CD4-positive, alpha-beta T cell (primary cell): ENCODE data around the gene ARG1. TPM values are rescaled to one million over a fixed set of nuclear protein-coding genes. Genes with fewer than 3 reads are reported as not detected.

Experiments used
- ATAC-seq: fragments of 200-7000 bp; cut with Tn5 transposase; one replicate; pipeline ENCODE4 v1.10.0; 2022; ENCODE audit warnings: mild to moderate bottlenecking; ENCODE audit not compliant: poor library complexity
- CTCF ChIA-PET: fragments of 350-600 bp; sonication (Branson Sonifier 250); formaldehyde crosslinking; loops from one replicate; lab custom pipeline; 2021; ENCODE audit warnings: antibody characterized with exemption, inconsistent platforms; lab: Charles Lee
- POLR2A ChIA-PET: fragments of 350-600 bp; sonication (Branson Sonifier 250); formaldehyde crosslinking; loops from one replicate; lab custom pipeline; 2021; ENCODE audit warnings: antibody characterized with exemption, inconsistent platforms; lab: Charles Lee
- DNase-seq, 14 experiments: peaks; one replicate each; pipeline ENCODE4 v3.0.0-alpha.2; 2013 to 2020; ENCODE audit warnings: mixed read lengths in 2 of 14
- H3K27ac ChIP-seq, 2 donors: one replicate each; pipeline versions ENCODE4 v1.5.1 to v1.7.0; 2013; ENCODE audit warnings: low read length in 2 of 2, low read depth in 1 of 2, mild to moderate bottlenecking in 1 of 2
- H3K27me3 ChIP-seq, 2 experiments: 1 replicate in 1 of 2; 2 replicates in 1 of 2; pipeline versions ENCODE4 v1.6.1 to v1.7.0; 2013; ENCODE audit warnings: low read length in 2 of 2, control low read depth in 1 of 2, mild to moderate bottlenecking in 1 of 2, moderate library complexity in 1 of 2; ENCODE audit not compliant: insufficient read depth in 2 of 2, control insufficient read depth in 1 of 2
- H3K36me3 ChIP-seq: one replicate; pipeline ENCODE4 v1.6.1; 2013; ENCODE audit warnings: low read length, control low read depth; ENCODE audit not compliant: insufficient read depth
- H3K4me1 ChIP-seq: one replicate; pipeline ENCODE4 v1.6.1; 2013; ENCODE audit warnings: low read length, control low read depth; ENCODE audit not compliant: insufficient read depth
- H3K4me3 ChIP-seq: one replicate; pipeline ENCODE4 v1.5.1; 2013; ENCODE audit warnings: mild to moderate bottlenecking, low read length, moderate library complexity
- H3K9me3 ChIP-seq, 2 experiments: 1 replicate in 1 of 2; 2 replicates in 1 of 2; pipeline versions ENCODE4 v1.6.1 to v1.7.0; 2013; ENCODE audit warnings: low read length in 2 of 2, mild to moderate bottlenecking in 2 of 2, control low read depth in 1 of 2, moderate library complexity in 1 of 2; ENCODE audit not compliant: control insufficient read depth in 1 of 2, insufficient read depth in 1 of 2
- H3K27ac Mint-ChIP-seq: one replicate; pipeline ENCODE4 v1.8.0; 2020; ENCODE audit warnings: mixed read lengths
- H3K27me3 Mint-ChIP-seq: one replicate; pipeline ENCODE4 v1.8.0; 2021; ENCODE audit warnings: mixed read lengths
- H3K36me3 Mint-ChIP-seq: one replicate; pipeline ENCODE4 v1.8.0; 2021; ENCODE audit warnings: low read depth, mixed read lengths
- H3K4me1 Mint-ChIP-seq: one replicate; pipeline ENCODE4 v1.8.0; 2021; ENCODE audit warnings: low read depth, mixed read lengths
- H3K4me3 Mint-ChIP-seq: one replicate; pipeline ENCODE4 v1.8.0; 2020; ENCODE audit warnings: mild to moderate bottlenecking, mixed read lengths
- H3K9me3 Mint-ChIP-seq: one replicate; pipeline ENCODE4 v1.8.0; 2020; ENCODE audit warnings: mixed read lengths
- intact Hi-C, 2 experiments: fragments of 100-400 bp; cut with DNase I in 1 of 2; cut with micrococcal nuclease in 1 of 2; formaldehyde crosslinking; loops; one replicate each; pipeline versions ENCODE4 v1.15.1 to v1.9.0; 2023 to 2025; cut with DNase I, micrococcal nuclease
- total RNA-seq, 174 experiments: library from RNA in 2 of 174; stranded (reverse) in 2 of 174; gene quantifications; one replicate each; pipeline ENCODE4 v1.2.3 and lab custom pipeline; 2021 to 2026
- TF ChIP-seq, protein P1 (sequence below): fragments of 200-600 bp; IDR thresholded peaks from one replicate; pipeline ENCODE4 v1.8.0; 2022; ENCODE audit warnings: antibody characterized with exemption, mild to moderate bottlenecking

Gene ARG1
- total RNA-seq, 2 experiments from 2014 or later = 0.36 to 0.50 TPM

DNA sequence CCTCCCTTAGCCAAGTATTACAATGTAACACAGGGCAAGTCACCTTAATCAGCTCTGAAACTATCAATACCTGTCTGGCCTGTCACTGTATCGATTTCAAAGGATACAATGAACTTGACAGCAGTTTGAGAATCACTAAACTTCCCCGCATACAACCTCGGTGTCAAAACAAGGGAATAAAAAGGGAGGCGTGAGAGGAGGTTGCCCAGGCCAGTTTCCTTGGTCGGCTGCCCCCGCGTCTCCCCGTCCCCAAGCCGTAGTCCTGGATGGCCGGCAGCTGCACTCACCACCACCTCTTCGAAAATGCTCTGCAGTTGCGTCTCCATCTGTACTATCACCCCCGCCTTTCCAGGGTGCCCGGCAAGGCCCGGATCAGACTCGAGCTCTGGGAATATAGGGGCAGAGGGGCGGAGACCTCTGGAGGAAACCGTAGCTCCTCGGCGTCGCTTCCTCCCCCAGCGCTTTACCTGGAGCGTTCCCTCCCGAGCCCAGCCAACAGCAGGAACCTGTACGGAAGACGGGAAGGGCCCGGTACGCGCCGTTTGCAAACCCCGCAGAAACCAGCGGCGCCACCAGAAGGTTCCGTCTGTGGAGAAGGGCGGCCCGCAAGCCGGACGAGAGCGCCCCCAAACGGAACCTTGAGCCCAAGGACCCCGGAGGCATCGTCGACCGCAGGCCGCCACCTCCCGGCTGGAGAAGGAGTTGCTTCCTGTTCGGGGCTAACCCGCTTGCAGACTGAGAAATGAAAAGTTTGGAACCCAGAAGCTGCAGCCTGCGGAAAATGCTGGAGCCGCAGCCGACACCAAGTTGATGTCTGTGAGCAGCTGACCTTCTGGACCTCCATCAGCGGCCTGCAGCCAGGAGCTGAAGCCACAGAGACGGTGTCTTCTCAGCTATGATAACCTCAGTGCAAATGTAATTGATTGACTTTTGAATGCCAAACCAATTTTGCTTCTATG lies 55.0 kb downstream of the ARG1 start, which contains the start of gene MED23:
TSS of gene MED23 (minus strand) at position 519 of the 959 bp plus-strand sequence. CDS start at position 326, 193 bp downstream.
- no peaks in the 10 kb centered on the region for H3K27me3 Mint-ChIP-seq
- peaks cover 50% of the 10 kb centered on the region for H3K36me3 Mint-ChIP-seq
- H3K4me1 Mint-ChIP-seq = peaks cover 43% of the 10 kb centered on the region
- CTCF ChIA-PET = interaction anchor here (0.7 to 3.3 kb wide), 19 partner anchors 9 to 1597 kb away, joined by 3 to 14 read pairs (median 5); partner anchors contain the start of gene ENPP3
- peak within 1 kb of the TSS; percentile 86 for H3K27ac Mint-ChIP-seq
- TF ChIP-seq, protein P1, sequence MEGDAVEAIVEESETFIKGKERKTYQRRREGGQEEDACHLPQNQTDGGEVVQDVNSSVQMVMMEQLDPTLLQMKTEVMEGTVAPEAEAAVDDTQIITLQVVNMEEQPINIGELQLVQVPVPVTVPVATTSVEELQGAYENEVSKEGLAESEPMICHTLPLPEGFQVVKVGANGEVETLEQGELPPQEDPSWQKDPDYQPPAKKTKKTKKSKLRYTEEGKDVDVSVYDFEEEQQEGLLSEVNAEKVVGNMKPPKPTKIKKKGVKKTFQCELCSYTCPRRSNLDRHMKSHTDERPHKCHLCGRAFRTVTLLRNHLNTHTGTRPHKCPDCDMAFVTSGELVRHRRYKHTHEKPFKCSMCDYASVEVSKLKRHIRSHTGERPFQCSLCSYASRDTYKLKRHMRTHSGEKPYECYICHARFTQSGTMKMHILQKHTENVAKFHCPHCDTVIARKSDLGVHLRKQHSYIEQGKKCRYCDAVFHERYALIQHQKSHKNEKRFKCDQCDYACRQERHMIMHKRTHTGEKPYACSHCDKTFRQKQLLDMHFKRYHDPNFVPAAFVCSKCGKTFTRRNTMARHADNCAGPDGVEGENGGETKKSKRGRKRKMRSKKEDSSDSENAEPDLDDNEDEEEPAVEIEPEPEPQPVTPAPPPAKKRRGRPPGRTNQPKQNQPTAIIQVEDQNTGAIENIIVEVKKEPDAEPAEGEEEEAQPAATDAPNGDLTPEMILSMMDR = peak; percentile 99
- Histone ChIP-seq H3K4me3 (peak within 1 kb of the TSS; percentile 86), H3K27ac (peak within 1 kb of the TSS; percentile 67 to 76), H3K4me1 (peaks cover 8% of the 10 kb centered on the region), H3K9me3 (no peaks in the 10 kb centered on the region), H3K36me3 (peaks cover 23% of the 10 kb centered on the region), H3K27me3 (no peaks in the 10 kb centered on the region)
- peak; percentile 89 to 98 (median 95) for DNase-seq
- POLR2A ChIA-PET = interaction anchor here (0.6 to 2.0 kb wide), 18 partner anchors 8 to 1051 kb away, joined by 3 to 10 read pairs (median 3); no protein-coding TSS in a partner anchor
- H3K9me3 Mint-ChIP-seq = no peaks in the 10 kb centered on the region
- intact Hi-C loops = loop anchor here (1.0 to 5.0 kb wide), 5 partner anchors 445 to 743 kb away; partner anchors contain the start of gene EPB41L2 (in 1 of the 2)
- H3K4me3 Mint-ChIP-seq = peak within 1 kb of the TSS; percentile 98
- peak; percentile 93 for ATAC-seq

DNA sequence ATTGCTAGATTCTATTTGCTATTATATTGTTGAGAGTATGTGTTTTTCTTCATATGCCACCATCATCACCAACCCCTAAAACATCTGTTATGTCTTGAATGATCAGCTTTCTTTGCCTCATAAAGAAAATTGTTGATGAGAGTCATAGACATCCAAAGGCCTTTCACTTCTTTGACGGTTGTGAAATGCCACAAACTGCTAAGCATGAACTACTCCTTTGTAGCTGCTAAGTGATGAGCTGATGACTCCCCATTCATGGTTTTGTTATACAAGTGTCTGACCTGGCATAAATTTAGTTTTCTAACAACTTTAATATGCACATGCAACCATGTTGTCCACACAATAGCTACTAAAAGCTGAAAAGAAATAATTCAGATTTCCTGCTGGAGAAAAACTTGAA lies 55.7 kb downstream of the ARG1 start:
- Histone ChIP-seq H3K36me3 (peaks cover 16% of the 10 kb centered on the region), H3K4me3 (peak overlapping the region; percentile 86), H3K4me1 (peaks cover 8% of the 10 kb centered on the region), H3K27me3 (no peaks in the 10 kb centered on the region), H3K9me3 (no peaks in the 10 kb centered on the region), H3K27ac (no peak overlapping the region)
- H3K4me3 Mint-ChIP-seq = peak overlapping the region; percentile 98
- peaks cover 43% of the 10 kb centered on the region for H3K4me1 Mint-ChIP-seq
- TF ChIP-seq, protein P1 = no peak
- no peaks in the 10 kb centered on the region for H3K27me3 Mint-ChIP-seq
- peaks cover 43% of the 10 kb centered on the region for H3K36me3 Mint-ChIP-seq
- no peak for ATAC-seq
- peak overlapping the region; percentile 86 for H3K27ac Mint-ChIP-seq
- intact Hi-C loops = loop anchor here (1.0 to 5.0 kb wide), 5 partner anchors 445 to 744 kb away; partner anchors contain the start of gene EPB41L2 (in 1 of the 2)
- no peaks in the 10 kb centered on the region for H3K9me3 Mint-ChIP-seq
- peak in 2 of 14 experiments; percentile 13 to 19 for DNase-seq
- ChIA-PET CTCF (interaction anchor here (0.7 to 3.3 kb wide), 19 partner anchors 8 to 1598 kb away, joined by 3 to 14 read pairs (median 5); partner anchors contain the start of gene ENPP3), POLR2A (interaction anchor here (0.7 to 2.0 kb wide), 11 partner anchors 9 to 743 kb away, joined by 3 to 10 read pairs (median 4); no protein-coding TSS in a partner anchor)

DNA sequence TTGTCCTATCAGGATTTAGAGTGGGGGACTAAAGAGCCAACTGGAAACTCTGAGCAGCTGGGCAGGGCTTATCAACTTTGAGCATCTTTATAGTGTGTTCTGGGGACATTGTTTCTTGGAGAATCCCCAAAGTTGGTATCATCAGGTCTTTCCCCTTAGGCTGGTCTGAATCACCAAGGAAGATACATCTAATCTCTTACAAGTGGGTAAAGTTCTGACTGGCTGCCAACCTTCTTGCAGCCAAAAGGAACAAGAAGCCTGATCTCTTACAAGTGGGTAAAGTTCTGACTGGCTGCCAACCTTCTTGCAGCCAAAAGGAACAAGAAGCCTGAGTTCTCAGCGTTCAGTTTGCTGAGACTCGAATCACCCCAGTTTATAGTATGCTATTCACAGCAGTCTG lies 56.6 kb downstream of the ARG1 start:
- H3K4me3 Mint-ChIP-seq = peak overlapping the region; percentile 98
- TF ChIP-seq, protein P1 = no peak
- no peak for DNase-seq
- H3K27me3 Mint-ChIP-seq = no peaks in the 10 kb centered on the region
- no peak for ATAC-seq
- no peak overlapping the region for H3K4me3 ChIP-seq
- H3K36me3 ChIP-seq = peaks cover 7% of the 10 kb centered on the region
- intact Hi-C loops = loop anchor here in 1 of 2 experiments (2.0 to 10.0 kb wide), 4 partner anchors 447 to 875 kb away; partner anchors contain the start of gene EPB41L2
- peaks cover 8% of the 10 kb centered on the region for H3K4me1 ChIP-seq
- peaks cover 33% of the 10 kb centered on the region for H3K36me3 Mint-ChIP-seq
- peaks cover 43% of the 10 kb centered on the region for H3K4me1 Mint-ChIP-seq
- H3K27me3 ChIP-seq = no peaks in the 10 kb centered on the region
- peak overlapping the region; percentile 86 for H3K27ac Mint-ChIP-seq
- H3K9me3 Mint-ChIP-seq = no peaks in the 10 kb centered on the region
- CTCF ChIA-PET = no interaction called here
- H3K27ac ChIP-seq = no peak overlapping the region
- POLR2A ChIA-PET = interaction anchor here (0.7 kb wide), 1 partner anchor 13 kb away, joined by 3 read pairs; no protein-coding TSS in a partner anchor
- no peaks in the 10 kb centered on the region for H3K9me3 ChIP-seq
